ENCODE results near the gene GCNT1.
"Not testable (repeated sequence)": the region's sequence is repeated elsewhere in the genome, so short reads cannot be mapped to it uniquely, and the experiment has no call there.

DNA sequence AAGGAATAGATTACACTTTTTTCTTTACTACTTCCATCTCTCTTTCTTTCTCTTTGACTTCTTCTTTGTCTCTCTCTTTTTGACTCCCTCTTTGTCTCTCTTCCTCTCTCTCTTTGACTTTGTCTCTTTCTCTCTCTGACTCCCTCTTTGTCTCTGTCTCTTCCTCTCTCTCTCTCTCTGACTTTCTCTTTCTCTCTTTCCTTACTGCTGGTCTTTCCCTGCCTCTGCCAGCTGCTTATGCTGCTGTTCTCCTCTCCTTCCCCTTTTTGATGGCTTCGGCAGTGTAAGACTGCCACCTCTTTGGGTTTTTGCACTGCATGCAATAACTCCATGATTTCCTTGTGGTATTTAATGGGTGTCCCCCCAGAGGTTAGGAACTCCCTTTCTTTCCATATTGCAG, 32.1 kb downstream of the GCNT1 start:
- TF ChIP-seq, protein P1, sequence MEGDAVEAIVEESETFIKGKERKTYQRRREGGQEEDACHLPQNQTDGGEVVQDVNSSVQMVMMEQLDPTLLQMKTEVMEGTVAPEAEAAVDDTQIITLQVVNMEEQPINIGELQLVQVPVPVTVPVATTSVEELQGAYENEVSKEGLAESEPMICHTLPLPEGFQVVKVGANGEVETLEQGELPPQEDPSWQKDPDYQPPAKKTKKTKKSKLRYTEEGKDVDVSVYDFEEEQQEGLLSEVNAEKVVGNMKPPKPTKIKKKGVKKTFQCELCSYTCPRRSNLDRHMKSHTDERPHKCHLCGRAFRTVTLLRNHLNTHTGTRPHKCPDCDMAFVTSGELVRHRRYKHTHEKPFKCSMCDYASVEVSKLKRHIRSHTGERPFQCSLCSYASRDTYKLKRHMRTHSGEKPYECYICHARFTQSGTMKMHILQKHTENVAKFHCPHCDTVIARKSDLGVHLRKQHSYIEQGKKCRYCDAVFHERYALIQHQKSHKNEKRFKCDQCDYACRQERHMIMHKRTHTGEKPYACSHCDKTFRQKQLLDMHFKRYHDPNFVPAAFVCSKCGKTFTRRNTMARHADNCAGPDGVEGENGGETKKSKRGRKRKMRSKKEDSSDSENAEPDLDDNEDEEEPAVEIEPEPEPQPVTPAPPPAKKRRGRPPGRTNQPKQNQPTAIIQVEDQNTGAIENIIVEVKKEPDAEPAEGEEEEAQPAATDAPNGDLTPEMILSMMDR (conservative IDR thresholded peaks at IDR 0.05; ENCODE audit: low read depth, low read length): not testable (repeated sequence)
- TF ChIP-seq POLR2A, FOS, MAFK (IDR thresholded peaks at IDR 0.05; ENCODE audit: low read depth, low read length): not testable (repeated sequence)
